Measurements from ENCODE around the gene LURAP1L. TPM values are rescaled to one million over a fixed set of nuclear protein-coding genes. Genes with fewer than 3 reads are reported as not detected.

LURAP1L gene
- total and polyA plus RNA-seq, 9 of the 15 experiments (the other 6 are each of a cell fraction or from before 2014, with no cell fraction given) = 0.06 to 0.28 (median 0.07) TPM; not detected in 4

DNA sequence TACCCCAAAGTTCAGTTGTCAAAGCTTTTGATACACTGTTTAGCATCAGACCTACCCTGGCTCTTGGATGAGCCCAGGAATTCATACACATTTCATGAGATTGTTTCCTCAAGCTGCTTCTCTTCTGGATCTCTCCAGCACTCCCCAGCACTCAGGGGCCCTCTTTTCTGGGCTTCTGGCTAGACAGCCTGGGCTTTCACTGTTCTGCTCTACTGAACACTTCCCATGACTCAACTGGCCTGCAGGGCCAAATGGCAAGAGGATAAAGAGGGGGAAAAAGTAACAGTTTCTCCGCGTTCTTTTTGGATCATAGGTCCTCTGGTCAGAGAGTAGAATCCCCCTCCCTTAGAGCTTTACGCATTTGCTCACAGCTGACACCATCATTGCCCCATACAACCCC, 20.9 kb upstream of the LURAP1L start:
- ATAC-seq = no peak
- Histone ChIP-seq H3K9me3 (replicated peaks; ENCODE audit: control insufficient read depth, insufficient read depth, low read depth, low read length) (no peaks in the 10 kb centered on the region), H3K27me3 (ENCODE audit: control insufficient read depth in 2 of 2, insufficient read depth in 2 of 2, low read length in 2 of 2) (no peaks in the 10 kb centered on the region), H3K27ac (ENCODE audit: extremely low read depth, low read depth, low read length) (no peak overlapping the region), H3K4me1 (replicated peaks in 1 of 2; ENCODE audit: control insufficient read depth in 2 of 2, insufficient read depth in 2 of 2, low read length in 2 of 2) (no peaks in the 10 kb centered on the region), H4K20me1 (replicated peaks; ENCODE audit: control insufficient read depth, insufficient read depth, low read length) (no peaks in the 10 kb centered on the region), H3K9ac (ENCODE audit: insufficient read depth in 1 of 2, low read depth in 2 of 2, low read length in 2 of 2) (no peak overlapping the region), H2AFZ (ENCODE audit: low read depth, low read length) (no peak overlapping the region), H3K79me2 (ENCODE audit: control insufficient read depth, insufficient read depth, low read length) (no peaks in the 10 kb centered on the region), H3K4me2 (ENCODE audit: insufficient read depth, low read length) (no peak overlapping the region), H3K9me1 (ENCODE audit: control insufficient read depth, insufficient read depth, low read length) (no peaks in the 10 kb centered on the region), H3K4me3 (no peak overlapping the region), H3K36me3 (ENCODE audit: control insufficient read depth, insufficient read depth, low read length) (no peaks in the 10 kb centered on the region)
- FAIRE-seq = no peak
- 11% methylated on average over 2 of the region's 3 CpGs for WGBS (ENCODE audit: insufficient coverage, low coverage, missing lambda C conversion rate)
- ChIA-PET CTCF (ENCODE audit: low intra/inter-chr PET ratio) (no interaction called here), POLR2A (no interaction called here)
- in situ Hi-C loops (cut with MboI) = no loop called here
- no TSS peak for BruUV-seq (replicated peaks)
- DNase-seq (ENCODE audit: extremely low read depth in 1 of 4, low spot score in 3 of 4) = no peak
- intact Hi-C loops (cut with micrococcal nuclease) = no loop called here
- TF ChIP-seq CC2D1A (IDR thresholded peaks at IDR 0.05) (no peak), NFRKB (IDR thresholded peaks at IDR 0.05; ENCODE audit: low read depth) (no peak), HSF4 (CRISPR knock-in tag; IDR thresholded peaks at IDR 0.05; ENCODE audit: borderline replicate concordance) (no peak), ZNF165 (CRISPR knock-in tag; IDR thresholded peaks at IDR 0.05; ENCODE audit: borderline replicate concordance) (no peak), BDP1 (IDR thresholded peaks at IDR 0.05; ENCODE audit: insufficient read depth, insufficient read length) (no peak)
- TF ChIP-seq, protein P1, sequence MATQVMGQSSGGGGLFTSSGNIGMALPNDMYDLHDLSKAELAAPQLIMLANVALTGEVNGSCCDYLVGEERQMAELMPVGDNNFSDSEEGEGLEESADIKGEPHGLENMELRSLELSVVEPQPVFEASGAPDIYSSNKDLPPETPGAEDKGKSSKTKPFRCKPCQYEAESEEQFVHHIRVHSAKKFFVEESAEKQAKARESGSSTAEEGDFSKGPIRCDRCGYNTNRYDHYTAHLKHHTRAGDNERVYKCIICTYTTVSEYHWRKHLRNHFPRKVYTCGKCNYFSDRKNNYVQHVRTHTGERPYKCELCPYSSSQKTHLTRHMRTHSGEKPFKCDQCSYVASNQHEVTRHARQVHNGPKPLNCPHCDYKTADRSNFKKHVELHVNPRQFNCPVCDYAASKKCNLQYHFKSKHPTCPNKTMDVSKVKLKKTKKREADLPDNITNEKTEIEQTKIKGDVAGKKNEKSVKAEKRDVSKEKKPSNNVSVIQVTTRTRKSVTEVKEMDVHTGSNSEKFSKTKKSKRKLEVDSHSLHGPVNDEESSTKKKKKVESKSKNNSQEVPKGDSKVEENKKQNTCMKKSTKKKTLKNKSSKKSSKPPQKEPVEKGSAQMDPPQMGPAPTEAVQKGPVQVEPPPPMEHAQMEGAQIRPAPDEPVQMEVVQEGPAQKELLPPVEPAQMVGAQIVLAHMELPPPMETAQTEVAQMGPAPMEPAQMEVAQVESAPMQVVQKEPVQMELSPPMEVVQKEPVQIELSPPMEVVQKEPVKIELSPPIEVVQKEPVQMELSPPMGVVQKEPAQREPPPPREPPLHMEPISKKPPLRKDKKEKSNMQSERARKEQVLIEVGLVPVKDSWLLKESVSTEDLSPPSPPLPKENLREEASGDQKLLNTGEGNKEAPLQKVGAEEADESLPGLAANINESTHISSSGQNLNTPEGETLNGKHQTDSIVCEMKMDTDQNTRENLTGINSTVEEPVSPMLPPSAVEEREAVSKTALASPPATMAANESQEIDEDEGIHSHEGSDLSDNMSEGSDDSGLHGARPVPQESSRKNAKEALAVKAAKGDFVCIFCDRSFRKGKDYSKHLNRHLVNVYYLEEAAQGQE (IDR thresholded peaks at IDR 0.05; ENCODE audit: borderline replicate concordance) = no peak
- TF ChIP-seq, protein P1 (CRISPR knock-in tag; IDR thresholded peaks at IDR 0.05; ENCODE audit: low read depth) = no peak
- TF ChIP-seq, protein P2, sequence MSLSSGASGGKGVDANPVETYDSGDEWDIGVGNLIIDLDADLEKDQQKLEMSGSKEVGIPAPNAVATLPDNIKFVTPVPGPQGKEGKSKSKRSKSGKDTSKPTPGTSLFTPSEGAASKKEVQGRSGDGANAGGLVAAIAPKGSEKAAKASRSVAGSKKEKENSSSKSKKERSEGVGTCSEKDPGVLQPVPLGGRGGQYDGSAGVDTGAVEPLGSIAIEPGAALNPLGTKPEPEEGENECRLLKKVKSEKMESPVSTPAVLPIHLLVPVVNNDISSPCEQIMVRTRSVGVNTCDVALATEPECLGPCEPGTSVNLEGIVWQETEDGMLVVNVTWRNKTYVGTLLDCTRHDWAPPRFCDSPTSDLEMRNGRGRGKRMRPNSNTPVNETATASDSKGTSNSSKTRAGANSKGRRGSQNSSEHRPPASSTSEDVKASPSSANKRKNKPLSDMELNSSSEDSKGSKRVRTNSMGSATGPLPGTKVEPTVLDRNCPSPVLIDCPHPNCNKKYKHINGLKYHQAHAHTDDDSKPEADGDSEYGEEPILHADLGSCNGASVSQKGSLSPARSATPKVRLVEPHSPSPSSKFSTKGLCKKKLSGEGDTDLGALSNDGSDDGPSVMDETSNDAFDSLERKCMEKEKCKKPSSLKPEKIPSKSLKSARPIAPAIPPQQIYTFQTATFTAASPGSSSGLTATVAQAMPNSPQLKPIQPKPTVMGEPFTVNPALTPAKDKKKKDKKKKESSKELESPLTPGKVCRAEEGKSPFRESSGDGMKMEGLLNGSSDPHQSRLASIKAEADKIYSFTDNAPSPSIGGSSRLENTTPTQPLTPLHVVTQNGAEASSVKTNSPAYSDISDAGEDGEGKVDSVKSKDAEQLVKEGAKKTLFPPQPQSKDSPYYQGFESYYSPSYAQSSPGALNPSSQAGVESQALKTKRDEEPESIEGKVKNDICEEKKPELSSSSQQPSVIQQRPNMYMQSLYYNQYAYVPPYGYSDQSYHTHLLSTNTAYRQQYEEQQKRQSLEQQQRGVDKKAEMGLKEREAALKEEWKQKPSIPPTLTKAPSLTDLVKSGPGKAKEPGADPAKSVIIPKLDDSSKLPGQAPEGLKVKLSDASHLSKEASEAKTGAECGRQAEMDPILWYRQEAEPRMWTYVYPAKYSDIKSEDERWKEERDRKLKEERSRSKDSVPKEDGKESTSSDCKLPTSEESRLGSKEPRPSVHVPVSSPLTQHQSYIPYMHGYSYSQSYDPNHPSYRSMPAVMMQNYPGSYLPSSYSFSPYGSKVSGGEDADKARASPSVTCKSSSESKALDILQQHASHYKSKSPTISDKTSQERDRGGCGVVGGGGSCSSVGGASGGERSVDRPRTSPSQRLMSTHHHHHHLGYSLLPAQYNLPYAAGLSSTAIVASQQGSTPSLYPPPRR (CRISPR knock-in tag; IDR thresholded peaks at IDR 0.05; ENCODE audit: borderline replicate concordance) = no peak
